BLaER1 treated with 17β-estradiol and CSF1 and Interleukin-3, amounts not matched to agents 10 nM and 100 nM (cell line): ENCODE data around the gene HOXB3.

Experiments used
- H3K27ac ChIP-seq, 11 experiments: shearing (Covaris generic); formaldehyde crosslinking; 2 replicates each; pipeline ENCODE4 v1.8.1; 2022
- H3K27me3 ChIP-seq, 11 experiments: shearing (Covaris generic); formaldehyde crosslinking; 2 replicates each; pipeline ENCODE4 v1.8.1; 2022
- H3K36me3 ChIP-seq, 11 experiments: shearing (Covaris generic); formaldehyde crosslinking; 2 replicates each; pipeline ENCODE4 v1.8.1; 2022
- H3K4me1 ChIP-seq, 10 experiments: shearing (Covaris generic); formaldehyde crosslinking; 2 replicates each; pipeline ENCODE4 v1.8.1; 2022
- H3K4me2 ChIP-seq, 11 experiments: shearing (Covaris generic); formaldehyde crosslinking; 2 replicates each; pipeline ENCODE4 v1.8.1; 2022
- H3K4me3 ChIP-seq, 10 experiments: shearing (Covaris generic); formaldehyde crosslinking; 2 replicates each; pipeline ENCODE4 v1.8.1; 2022
- H3K9ac ChIP-seq, 11 experiments: shearing (Covaris generic); formaldehyde crosslinking; 2 replicates each; pipeline ENCODE4 v1.8.1; 2022
- H3K9me3 ChIP-seq, 11 experiments: shearing (Covaris generic); formaldehyde crosslinking; replicated peaks in 1 of 11; 2 replicates each; pipeline ENCODE4 v1.8.1; 2022
- H4K20me1 ChIP-seq, 11 experiments: shearing (Covaris generic); formaldehyde crosslinking; 2 replicates each; pipeline ENCODE4 v1.8.1; 2022
- Cebpa-rat ChIP-seq, 11 experiments: shearing (Covaris generic); IDR thresholded peaks; 2 replicates each; pipeline ENCODE4 v1.8.1; 2022

HOXB3 gene

GRCh38 chr17:48626245-48627117, 36.4 kb upstream of the HOXB3 start, which contains the start of gene HOXB9:
Gene HOXB9, minus strand, starts transcription at chr17:48626358. Its CDS starts 89 bp downstream, at chr17:48626269.
- Histone ChIP-seq H3K27ac (no peak within 1 kb of the TSS), H3K9me3 (no peaks in the 10 kb centered on the region), H4K20me1 (peaks cover 0 to 98% (median 93%) of the 10 kb centered on the region in 11 experiments; a peak in 18 of 22 replicates), H3K4me3 (peak within 1 kb of the TSS; percentile 1 to 58 (median 46); a peak in 16 of 20 replicates), H3K36me3 (no peaks in the 10 kb centered on the region), H3K9ac (peak within 1 kb of the TSS in 2 of 11 experiments; percentile 13 to 15; a peak in 1 of 22 replicates), H3K27me3 (peaks cover 100% of the 10 kb centered on the region in 11 experiments), H3K4me1 (peaks cover 9 to 18% (median 14%) of the 10 kb centered on the region in 10 experiments; a peak in 13 of 20 replicates), H3K4me2 (peak within 1 kb of the TSS; percentile 32 to 100 (median 66))
- TF ChIP-seq Cebpa-rat (IDR thresholded peaks at IDR 0.05) = no peak

- Histone ChIP-seq H3K9me3 (no peaks in the 10 kb centered on the region), H3K4me3 (peak overlapping the region; percentile 1 to 58 (median 46); a peak in 16 of 20 replicates), H3K36me3 (no peaks in the 10 kb centered on the region), H3K9ac (peak overlapping the region in 2 of 11 experiments; percentile 13 to 15; a peak in 1 of 22 replicates), H4K20me1 (peaks cover 0 to 96% (median 92%) of the 10 kb centered on the region in 11 experiments; a peak in 18 of 22 replicates), H3K4me1 (peaks cover 9 to 18% (median 14%) of the 10 kb centered on the region in 10 experiments; a peak in 13 of 20 replicates), H3K4me2 (peak overlapping the region; percentile 32 to 100 (median 66)), H3K27me3 (peaks cover 100% of the 10 kb centered on the region in 11 experiments), H3K27ac (no peak overlapping the region)
- TF ChIP-seq Cebpa-rat (IDR thresholded peaks at IDR 0.05) = no peak
These were observed 35.6 kb upstream of the HOXB3 start for GRCh38 chr17:48625495-48626244.

DNA sequence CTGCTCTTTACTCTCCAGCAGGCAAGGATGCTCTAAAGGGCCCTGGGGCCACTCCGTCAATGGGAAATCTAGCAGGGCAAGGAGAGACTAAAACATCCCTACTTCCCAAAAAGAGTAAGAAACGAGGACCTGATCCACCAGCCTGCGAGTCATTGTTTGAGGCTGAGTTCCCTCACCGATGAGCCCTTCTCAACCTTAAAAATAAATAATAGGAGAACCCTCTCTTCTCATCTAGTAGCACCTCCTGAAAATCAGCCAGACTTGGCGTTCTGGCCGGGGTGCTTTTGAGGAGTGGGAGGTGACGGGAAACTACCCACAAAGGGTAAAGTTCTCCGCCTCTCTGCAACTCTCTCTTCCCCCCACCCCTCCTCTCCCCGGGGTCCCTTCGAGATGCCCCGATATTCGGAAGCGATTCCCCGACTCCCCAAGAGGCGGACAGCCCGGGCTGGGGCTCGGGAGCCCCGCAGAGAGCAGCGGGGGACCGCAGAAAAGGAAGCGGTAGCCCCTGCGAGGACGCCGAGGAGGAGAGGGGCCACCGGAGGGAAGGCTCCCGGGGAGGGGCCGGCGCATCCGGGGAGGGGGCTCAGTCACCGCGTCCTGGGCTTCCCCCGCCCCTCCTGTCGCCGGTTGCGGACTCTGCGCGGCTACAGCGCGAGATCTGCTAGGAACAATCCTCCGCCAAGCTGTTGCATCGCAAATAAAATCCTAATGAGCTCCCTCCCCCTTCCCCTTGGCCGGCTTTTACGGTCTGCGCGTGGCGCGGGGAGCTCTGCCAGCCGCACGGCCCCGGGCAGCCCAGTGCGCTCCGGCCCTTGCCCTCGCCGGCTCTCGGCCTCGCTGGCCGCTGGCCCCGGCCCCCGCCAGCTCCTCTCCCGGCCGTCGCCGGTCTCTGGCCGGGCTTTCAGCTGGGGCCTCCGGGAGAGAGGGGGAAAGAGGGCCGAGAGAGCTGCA, 34.8 kb upstream of the HOXB3 start:
- TF ChIP-seq Cebpa-rat (IDR thresholded peaks at IDR 0.05) = no peak
- H4K20me1 ChIP-seq = peaks cover 0 to 98% (median 92%) of the 10 kb centered on the region in 11 experiments; a peak in 18 of 22 replicates
- no peaks in the 10 kb centered on the region for H3K36me3 ChIP-seq
- peak overlapping the region in 1 of 11 experiments; percentile 15; a peak in 1 of 22 replicates for H3K9ac ChIP-seq
- H3K4me2 ChIP-seq = peak overlapping the region; percentile 32 to 100 (median 66)
- H3K27me3 ChIP-seq = peaks cover 100% of the 10 kb centered on the region in 11 experiments
- H3K4me1 ChIP-seq = peaks cover 9 to 18% (median 14%) of the 10 kb centered on the region in 10 experiments; a peak in 13 of 20 replicates
- H3K27ac ChIP-seq = no peak overlapping the region
- H3K4me3 ChIP-seq = peak overlapping the region; percentile 1 to 58 (median 46); a peak in 15 of 20 replicates
- H3K9me3 ChIP-seq = no peaks in the 10 kb centered on the region

GRCh38 chr17:48624118-48624517, 34.1 kb upstream of the HOXB3 start:
- peaks cover 100% of the 10 kb centered on the region in 11 experiments for H3K27me3 ChIP-seq
- H3K36me3 ChIP-seq = no peaks in the 10 kb centered on the region
- no peaks in the 10 kb centered on the region for H3K9me3 ChIP-seq
- TF ChIP-seq Cebpa-rat (IDR thresholded peaks at IDR 0.05) = no peak
- H4K20me1 ChIP-seq = peaks cover 0 to 98% (median 93%) of the 10 kb centered on the region in 11 experiments; a peak in 18 of 22 replicates
- H3K4me3 ChIP-seq = no peak overlapping the region
- no peak overlapping the region for H3K4me2 ChIP-seq
- peaks cover 9 to 18% (median 14%) of the 10 kb centered on the region in 10 experiments; a peak in 13 of 20 replicates for H3K4me1 ChIP-seq
- H3K27ac ChIP-seq = no peak overlapping the region
- H3K9ac ChIP-seq = no peak overlapping the region

GRCh38 chr17:48623583-48623982, 33.5 kb upstream of the HOXB3 start:
- Histone ChIP-seq H3K4me2 (no peak overlapping the region), H4K20me1 (peaks cover 0 to 98% (median 92%) of the 10 kb centered on the region in 11 experiments; a peak in 18 of 22 replicates), H3K27ac (no peak overlapping the region), H3K4me3 (no peak overlapping the region), H3K4me1 (peaks cover 9 to 18% (median 14%) of the 10 kb centered on the region in 10 experiments; a peak in 13 of 20 replicates), H3K9ac (no peak overlapping the region), H3K9me3 (no peaks in the 10 kb centered on the region), H3K27me3 (peaks cover 100% of the 10 kb centered on the region in 11 experiments), H3K36me3 (no peaks in the 10 kb centered on the region)
- no peak for TF ChIP-seq Cebpa-rat (IDR thresholded peaks at IDR 0.05)

- Histone ChIP-seq H3K4me3 (no peak overlapping the region), H3K4me1 (peaks cover 9 to 18% (median 14%) of the 10 kb centered on the region in 10 experiments; a peak in 13 of 20 replicates), H4K20me1 (peaks cover 0 to 96% (median 92%) of the 10 kb centered on the region in 11 experiments; a peak in 18 of 22 replicates), H3K36me3 (no peaks in the 10 kb centered on the region), H3K9ac (no peak overlapping the region), H3K9me3 (no peaks in the 10 kb centered on the region), H3K4me2 (no peak overlapping the region), H3K27ac (no peak overlapping the region), H3K27me3 (peaks cover 100% of the 10 kb centered on the region in 11 experiments)
- no peak for TF ChIP-seq Cebpa-rat (IDR thresholded peaks at IDR 0.05)
These were observed 32.8 kb upstream of the HOXB3 start for GRCh38 chr17:48622857-48623256.

GRCh38 chr17:48621410-48622392, 31.7 kb upstream of the HOXB3 start:
- Histone ChIP-seq H3K36me3 (no peaks in the 10 kb centered on the region), H3K9ac (no peak overlapping the region), H3K27me3 (peaks cover 100% of the 10 kb centered on the region in 11 experiments), H3K27ac (no peak overlapping the region), H3K4me2 (no peak overlapping the region), H3K4me1 (peaks cover 9 to 16% (median 14%) of the 10 kb centered on the region in 10 experiments; a peak in 13 of 20 replicates), H3K9me3 (no peaks in the 10 kb centered on the region), H4K20me1 (peaks cover 0 to 96% (median 92%) of the 10 kb centered on the region in 11 experiments; a peak in 18 of 22 replicates), H3K4me3 (no peak overlapping the region)
- TF ChIP-seq Cebpa-rat (IDR thresholded peaks at IDR 0.05) = no peak
